Measurements from ENCODE around the gene MAGOH. TPM values are rescaled to one million over a fixed set of nuclear protein-coding genes. Genes with fewer than 3 reads are reported as not detected.

Gene MAGOH
- total and polyA plus RNA-seq, 4 donors, result 16.4 to 32.5 (median 26.5) TPM

DNA sequence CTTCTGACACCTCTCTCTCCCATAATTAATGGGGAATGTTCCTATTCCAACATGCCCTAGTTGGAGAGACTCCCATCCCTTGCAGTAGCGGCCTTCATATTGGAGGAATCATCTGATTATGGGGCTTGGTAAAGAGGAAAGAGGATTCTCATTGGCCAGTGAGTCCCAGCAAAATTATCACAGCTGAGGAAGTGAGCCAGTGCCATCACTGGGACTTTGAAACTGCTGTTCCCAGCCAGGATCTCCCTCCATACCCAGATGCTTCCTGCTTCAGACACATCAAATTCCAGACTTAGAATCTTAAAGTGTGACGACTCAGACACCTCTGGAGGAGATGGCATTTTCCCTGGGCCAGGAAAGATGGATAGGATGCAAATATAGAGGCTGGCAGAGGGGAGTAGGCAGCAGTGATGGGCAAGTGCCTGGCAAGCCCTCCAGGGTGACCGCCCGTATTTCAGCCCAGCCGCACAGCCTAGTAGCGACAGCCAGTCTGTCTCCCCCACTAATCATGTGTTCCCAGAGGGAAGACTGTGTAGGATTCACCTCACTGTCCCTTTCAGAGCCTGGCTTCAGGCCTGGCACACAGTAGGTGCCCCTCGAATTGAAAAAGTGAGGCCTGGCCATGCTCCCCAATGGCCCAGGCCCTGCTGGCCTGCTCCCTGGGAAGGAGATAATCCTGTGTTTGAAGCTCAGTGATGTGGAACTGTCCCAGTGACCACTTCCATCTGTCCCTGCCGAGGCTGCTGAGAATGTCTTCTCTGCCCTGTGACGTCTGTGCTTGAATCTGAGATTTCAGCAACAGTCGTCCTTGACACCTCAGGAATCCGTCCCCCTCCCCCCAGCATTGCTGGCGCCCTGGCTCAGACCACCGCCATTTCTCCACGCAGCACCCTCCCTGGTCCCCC lies 41.2 kb upstream of the MAGOH start:
- H3K36me3 ChIP-seq (ENCODE audit: control insufficient read depth in 4 of 4, insufficient read depth in 3 of 4, low read depth in 1 of 4, low read length in 3 of 4), result no peaks in the 10 kb centered on the region
- H3K9me3 ChIP-seq (ENCODE audit: control insufficient read depth in 4 of 4, low read length in 3 of 4), result no peaks in the 10 kb centered on the region
- H3K27me3 ChIP-seq (ENCODE audit: control insufficient read depth in 4 of 4, insufficient read depth in 4 of 4, low read length in 3 of 4), result no peaks in the 10 kb centered on the region
- 76% methylated on average over 14 of the region's 14 CpGs for WGBS
- H3K27ac ChIP-seq (ENCODE audit: low read depth in 1 of 2, low read length in 2 of 2), result no peak overlapping the region
- no peaks in the 10 kb centered on the region for H3K4me1 ChIP-seq (ENCODE audit: control insufficient read depth in 4 of 4, insufficient read depth in 4 of 4, low read length in 3 of 4)
- H3K9ac ChIP-seq (ENCODE audit: low read depth in 1 of 2, low read length in 2 of 2), result no peak overlapping the region
- TF ChIP-seq FOXA1 (IDR thresholded peaks at IDR 0.05) (no peak), FOXA2 (IDR thresholded peaks at IDR 0.05) (no peak), TAF1 (conservative IDR thresholded peaks at IDR 0.05) (no peak), JUND (IDR thresholded peaks at IDR 0.05) (no peak)
- no peak for DNase-seq (ENCODE audit: low spot score)
- H3K4me3 ChIP-seq (ENCODE audit: low read depth in 1 of 3, low read length in 3 of 3), result no peak overlapping the region

DNA sequence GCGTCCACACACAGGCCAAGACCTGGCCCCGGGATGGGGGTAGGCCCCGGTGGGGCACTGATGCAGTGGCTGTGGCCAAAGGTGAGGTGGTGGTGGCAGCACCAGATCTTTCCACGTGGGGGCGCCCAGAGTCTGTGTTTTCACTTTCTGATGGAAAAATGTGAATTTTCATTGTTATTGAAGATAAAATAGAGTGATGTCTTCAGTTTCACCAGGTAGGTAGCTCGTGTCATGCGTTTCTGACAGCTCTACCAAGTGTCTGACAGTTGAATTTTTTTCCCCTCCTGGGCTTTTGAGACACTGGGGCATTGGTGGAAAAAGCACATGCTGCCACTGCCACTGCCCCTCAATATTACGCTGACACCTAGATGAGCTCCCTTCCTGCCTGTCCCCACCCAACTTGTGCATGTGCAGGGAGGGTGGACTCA lies 40.0 kb upstream of the MAGOH start:
- Histone ChIP-seq H3K9me3 (ENCODE audit: control insufficient read depth in 4 of 4, low read length in 3 of 4) (no peaks in the 10 kb centered on the region), H3K27ac (ENCODE audit: low read depth in 1 of 2, low read length in 2 of 2) (no peak overlapping the region), H3K27me3 (ENCODE audit: control insufficient read depth in 4 of 4, insufficient read depth in 4 of 4, low read length in 3 of 4) (no peaks in the 10 kb centered on the region), H3K4me3 (ENCODE audit: low read depth in 1 of 3, low read length in 3 of 3) (no peak overlapping the region), H3K9ac (ENCODE audit: low read depth in 1 of 2, low read length in 2 of 2) (no peak overlapping the region), H3K36me3 (ENCODE audit: control insufficient read depth in 4 of 4, insufficient read depth in 3 of 4, low read depth in 1 of 4, low read length in 3 of 4) (no peaks in the 10 kb centered on the region), H3K4me1 (ENCODE audit: control insufficient read depth in 4 of 4, insufficient read depth in 4 of 4, low read length in 3 of 4) (no peaks in the 10 kb centered on the region)
- TF ChIP-seq CTCF (IDR thresholded peaks at IDR 0.05; ENCODE audit: low read depth, low read length, missing input control) (peak; percentile 87), ATF3 (IDR thresholded peaks at IDR 0.05) (no peak), TAF1 (conservative IDR thresholded peaks at IDR 0.05) (no peak), GABPA (IDR thresholded peaks at IDR 0.05 in 1 of 2, conservative IDR thresholded peaks at IDR 0.05 in 1 of 2) (no peak), RAD21 (IDR thresholded peaks at IDR 0.05) (peak; percentile 87 to 92)
- TF ChIP-seq, protein P1, sequence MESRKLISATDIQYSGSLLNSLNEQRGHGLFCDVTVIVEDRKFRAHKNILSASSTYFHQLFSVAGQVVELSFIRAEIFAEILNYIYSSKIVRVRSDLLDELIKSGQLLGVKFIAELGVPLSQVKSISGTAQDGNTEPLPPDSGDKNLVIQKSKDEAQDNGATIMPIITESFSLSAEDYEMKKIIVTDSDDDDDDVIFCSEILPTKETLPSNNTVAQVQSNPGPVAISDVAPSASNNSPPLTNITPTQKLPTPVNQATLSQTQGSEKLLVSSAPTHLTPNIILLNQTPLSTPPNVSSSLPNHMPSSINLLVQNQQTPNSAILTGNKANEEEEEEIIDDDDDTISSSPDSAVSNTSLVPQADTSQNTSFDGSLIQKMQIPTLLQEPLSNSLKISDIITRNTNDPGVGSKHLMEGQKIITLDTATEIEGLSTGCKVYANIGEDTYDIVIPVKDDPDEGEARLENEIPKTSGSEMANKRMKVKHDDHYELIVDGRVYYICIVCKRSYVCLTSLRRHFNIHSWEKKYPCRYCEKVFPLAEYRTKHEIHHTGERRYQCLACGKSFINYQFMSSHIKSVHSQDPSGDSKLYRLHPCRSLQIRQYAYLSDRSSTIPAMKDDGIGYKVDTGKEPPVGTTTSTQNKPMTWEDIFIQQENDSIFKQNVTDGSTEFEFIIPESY (IDR thresholded peaks at IDR 0.05), result no peak
- WGBS, result 14% methylated on average over 8 of the region's 8 CpGs
- DNase-seq (ENCODE audit: low spot score), result peak; percentile 77

DNA sequence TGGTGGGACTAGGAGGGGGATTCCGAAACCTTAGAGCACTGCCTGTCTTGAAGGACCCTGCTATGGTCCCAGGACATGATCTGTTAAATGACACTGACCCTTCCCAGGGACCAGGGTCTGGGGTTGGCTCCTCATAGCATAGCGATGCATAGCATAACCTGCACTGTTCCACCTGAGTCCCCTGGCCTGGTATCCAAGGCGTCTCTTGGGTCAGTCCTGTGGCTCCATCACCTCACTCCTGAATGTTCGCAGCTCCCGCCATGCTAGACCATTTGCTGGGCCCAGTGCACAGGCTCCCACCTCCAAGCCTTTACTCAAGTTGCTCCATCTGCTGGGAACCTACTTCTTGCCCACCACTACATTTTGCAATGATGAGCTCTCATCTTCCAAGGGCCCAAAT lies 39.0 kb upstream of the MAGOH start:
- no peak for DNase-seq (ENCODE audit: low spot score)

More for the DNA sequence above, 39.0 kb upstream of the MAGOH start:
- Histone ChIP-seq H3K27me3 (ENCODE audit: control insufficient read depth in 4 of 4, insufficient read depth in 4 of 4, low read length in 3 of 4) (no peaks in the 10 kb centered on the region), H3K9ac (ENCODE audit: low read depth in 1 of 2, low read length in 2 of 2) (no peak overlapping the region), H3K27ac (ENCODE audit: low read depth in 1 of 2, low read length in 2 of 2) (no peak overlapping the region), H3K36me3 (ENCODE audit: control insufficient read depth in 4 of 4, insufficient read depth in 3 of 4, low read depth in 1 of 4, low read length in 3 of 4) (no peaks in the 10 kb centered on the region), H3K4me3 (ENCODE audit: low read depth in 1 of 3, low read length in 3 of 3) (no peak overlapping the region), H3K9me3 (ENCODE audit: control insufficient read depth in 4 of 4, low read length in 3 of 4) (no peaks in the 10 kb centered on the region), H3K4me1 (ENCODE audit: control insufficient read depth in 4 of 4, insufficient read depth in 4 of 4, low read length in 3 of 4) (no peaks in the 10 kb centered on the region)
- TF ChIP-seq FOXA1 (IDR thresholded peaks at IDR 0.05) (no peak), HNF4A (conservative IDR thresholded peaks at IDR 0.05) (no peak), NR2F2 (IDR thresholded peaks at IDR 0.05) (no peak), CTCF (IDR thresholded peaks at IDR 0.05; ENCODE audit: low read depth, low read length, missing input control) (no peak), YY1 (IDR thresholded peaks at IDR 0.05) (no peak), JUND (IDR thresholded peaks at IDR 0.05) (no peak), FOXA2 (IDR thresholded peaks at IDR 0.05) (no peak), RXRA (IDR thresholded peaks at IDR 0.05) (no peak), TAF1 (conservative IDR thresholded peaks at IDR 0.05) (no peak), ATF3 (IDR thresholded peaks at IDR 0.05) (no peak), HNF4G (IDR thresholded peaks at IDR 0.05) (no peak)
- TF ChIP-seq, protein P2, sequence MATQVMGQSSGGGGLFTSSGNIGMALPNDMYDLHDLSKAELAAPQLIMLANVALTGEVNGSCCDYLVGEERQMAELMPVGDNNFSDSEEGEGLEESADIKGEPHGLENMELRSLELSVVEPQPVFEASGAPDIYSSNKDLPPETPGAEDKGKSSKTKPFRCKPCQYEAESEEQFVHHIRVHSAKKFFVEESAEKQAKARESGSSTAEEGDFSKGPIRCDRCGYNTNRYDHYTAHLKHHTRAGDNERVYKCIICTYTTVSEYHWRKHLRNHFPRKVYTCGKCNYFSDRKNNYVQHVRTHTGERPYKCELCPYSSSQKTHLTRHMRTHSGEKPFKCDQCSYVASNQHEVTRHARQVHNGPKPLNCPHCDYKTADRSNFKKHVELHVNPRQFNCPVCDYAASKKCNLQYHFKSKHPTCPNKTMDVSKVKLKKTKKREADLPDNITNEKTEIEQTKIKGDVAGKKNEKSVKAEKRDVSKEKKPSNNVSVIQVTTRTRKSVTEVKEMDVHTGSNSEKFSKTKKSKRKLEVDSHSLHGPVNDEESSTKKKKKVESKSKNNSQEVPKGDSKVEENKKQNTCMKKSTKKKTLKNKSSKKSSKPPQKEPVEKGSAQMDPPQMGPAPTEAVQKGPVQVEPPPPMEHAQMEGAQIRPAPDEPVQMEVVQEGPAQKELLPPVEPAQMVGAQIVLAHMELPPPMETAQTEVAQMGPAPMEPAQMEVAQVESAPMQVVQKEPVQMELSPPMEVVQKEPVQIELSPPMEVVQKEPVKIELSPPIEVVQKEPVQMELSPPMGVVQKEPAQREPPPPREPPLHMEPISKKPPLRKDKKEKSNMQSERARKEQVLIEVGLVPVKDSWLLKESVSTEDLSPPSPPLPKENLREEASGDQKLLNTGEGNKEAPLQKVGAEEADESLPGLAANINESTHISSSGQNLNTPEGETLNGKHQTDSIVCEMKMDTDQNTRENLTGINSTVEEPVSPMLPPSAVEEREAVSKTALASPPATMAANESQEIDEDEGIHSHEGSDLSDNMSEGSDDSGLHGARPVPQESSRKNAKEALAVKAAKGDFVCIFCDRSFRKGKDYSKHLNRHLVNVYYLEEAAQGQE (IDR thresholded peaks at IDR 0.05), result no peak
- 96% methylated on average over 5 of the region's 5 CpGs for WGBS
